Activated T-cell treated with anti-CD3 and anti-CD28 coated beads, Interleukin-2, amount 50 U/mL, for 48 hours (primary cell): ENCODE measurements around the gene TIMM44.

Source experiments
- DNase-seq, 2 experiments: peaks; one replicate each; pipeline ENCODE4 v3.0.0-alpha.2; 2020

Gene TIMM44

GRCh38 chr19:7943444-7944176, at the start of gene TIMM44:
TSS of gene TIMM44 (minus strand) at chr19:7943666. CDS start at chr19:7943651, 15 bp downstream.
- peak; percentile 98 to 99 for DNase-seq

GRCh38 chr19:7992575-7992974, 49.1 kb upstream of the TIMM44 start:
- DNase-seq, result no peak

GRCh38 chr19:7989071-7989575, 45.7 kb upstream of the TIMM44 start:
- DNase-seq, result no peak

GRCh38 chr19:7988307-7988706, 44.8 kb upstream of the TIMM44 start:
- DNase-seq, result no peak

GRCh38 chr19:7987114-7987768, 43.8 kb upstream of the TIMM44 start:
- DNase-seq, result no peak

- no peak for DNase-seq
These were observed 43.1 kb upstream of the TIMM44 start for GRCh38 chr19:7986321-7987113.

GRCh38 chr19:7985481-7985911, 42.0 kb upstream of the TIMM44 start:
- DNase-seq, result no peak

GRCh38 chr19:7983995-7984837, 40.8 kb upstream of the TIMM44 start:
- no peak for DNase-seq

- DNase-seq, result no peak
These were observed 40.0 kb upstream of the TIMM44 start for GRCh38 chr19:7983286-7983950.

- DNase-seq, result no peak
These were observed 39.2 kb upstream of the TIMM44 start for GRCh38 chr19:7982651-7983099.

- no peak for DNase-seq
These were observed 38.6 kb upstream of the TIMM44 start for GRCh38 chr19:7982103-7982502.

GRCh38 chr19:7981661-7982060, 38.2 kb upstream of the TIMM44 start:
- DNase-seq, result no peak

- DNase-seq, result no peak
These were observed 37.7 kb upstream of the TIMM44 start for GRCh38 chr19:7981199-7981598.

GRCh38 chr19:7980635-7981121, 37.2 kb upstream of the TIMM44 start:
- no peak for DNase-seq

GRCh38 chr19:7980168-7980567, 36.7 kb upstream of the TIMM44 start:
- no peak for DNase-seq

GRCh38 chr19:7979559-7979958, 36.1 kb upstream of the TIMM44 start:
- DNase-seq, result no peak

GRCh38 chr19:7979011-7979410, 35.5 kb upstream of the TIMM44 start:
- DNase-seq, result no peak

- DNase-seq, result no peak
These were observed 34.8 kb upstream of the TIMM44 start for GRCh38 chr19:7978179-7978825.

GRCh38 chr19:7977723-7978040, 34.2 kb upstream of the TIMM44 start:
- DNase-seq, result no peak

GRCh38 chr19:7977021-7977722, 33.7 kb upstream of the TIMM44 start:
- no peak for DNase-seq

- DNase-seq, result no peak
These were observed 33.0 kb upstream of the TIMM44 start for GRCh38 chr19:7976461-7976860.
